Ishikawa (cell line): ENCODE results near the gene SNX13.

Experiments
- CEBPB ChIP-seq: IDR thresholded peaks from 2 replicates; pipeline ENCODE4 v1.6.1; 2012
- EP300 ChIP-seq: IDR thresholded peaks from 2 replicates; pipeline ENCODE4 v1.6.1; 2012; ENCODE audit warnings: borderline replicate concordance
- TAF1 ChIP-seq: IDR thresholded peaks from 2 replicates; pipeline ENCODE4 v1.6.1; 2012; ENCODE audit warnings: low read depth, mild to moderate bottlenecking
- TEAD4 ChIP-seq: IDR thresholded peaks from 2 replicates; pipeline ENCODE4 v1.6.1; 2012
- ZBTB7A ChIP-seq: IDR thresholded peaks from 2 replicates; pipeline ENCODE4 v1.6.1; 2012; ENCODE audit warnings: low read depth
- TF ChIP-seq, protein P1 (sequence below): IDR thresholded peaks from 2 replicates; pipeline ENCODE4 v1.6.1; 2012; ENCODE audit warnings: low read depth, mild to moderate bottlenecking

DNA sequence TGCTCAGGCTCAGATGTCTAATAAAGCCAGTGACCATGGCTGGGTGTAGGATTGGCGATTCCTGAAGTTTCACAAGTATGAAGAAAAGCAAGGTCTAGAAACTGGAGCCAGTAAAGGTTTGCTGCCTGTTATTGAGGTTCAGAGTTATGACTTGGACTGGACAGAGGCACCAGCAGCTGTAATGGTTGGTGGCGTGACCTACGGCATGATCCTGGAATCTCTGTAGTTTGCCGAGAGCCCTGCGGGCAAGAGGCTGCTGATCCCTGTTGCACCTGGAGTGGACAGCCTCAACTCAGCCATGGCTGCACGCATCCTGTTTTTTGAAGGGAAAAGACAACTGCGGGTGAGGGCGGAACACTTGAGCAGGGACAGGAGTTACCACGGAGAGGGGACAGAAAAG lies 22.4 kb upstream of the SNX13 start:
- no peak for TF ChIP-seq TEAD4
- TF ChIP-seq TAF1, result no peak
- TF ChIP-seq ZBTB7A, result no peak
- TF ChIP-seq CEBPB, result no peak
- TF ChIP-seq EP300, result no peak
- TF ChIP-seq, protein P1, sequence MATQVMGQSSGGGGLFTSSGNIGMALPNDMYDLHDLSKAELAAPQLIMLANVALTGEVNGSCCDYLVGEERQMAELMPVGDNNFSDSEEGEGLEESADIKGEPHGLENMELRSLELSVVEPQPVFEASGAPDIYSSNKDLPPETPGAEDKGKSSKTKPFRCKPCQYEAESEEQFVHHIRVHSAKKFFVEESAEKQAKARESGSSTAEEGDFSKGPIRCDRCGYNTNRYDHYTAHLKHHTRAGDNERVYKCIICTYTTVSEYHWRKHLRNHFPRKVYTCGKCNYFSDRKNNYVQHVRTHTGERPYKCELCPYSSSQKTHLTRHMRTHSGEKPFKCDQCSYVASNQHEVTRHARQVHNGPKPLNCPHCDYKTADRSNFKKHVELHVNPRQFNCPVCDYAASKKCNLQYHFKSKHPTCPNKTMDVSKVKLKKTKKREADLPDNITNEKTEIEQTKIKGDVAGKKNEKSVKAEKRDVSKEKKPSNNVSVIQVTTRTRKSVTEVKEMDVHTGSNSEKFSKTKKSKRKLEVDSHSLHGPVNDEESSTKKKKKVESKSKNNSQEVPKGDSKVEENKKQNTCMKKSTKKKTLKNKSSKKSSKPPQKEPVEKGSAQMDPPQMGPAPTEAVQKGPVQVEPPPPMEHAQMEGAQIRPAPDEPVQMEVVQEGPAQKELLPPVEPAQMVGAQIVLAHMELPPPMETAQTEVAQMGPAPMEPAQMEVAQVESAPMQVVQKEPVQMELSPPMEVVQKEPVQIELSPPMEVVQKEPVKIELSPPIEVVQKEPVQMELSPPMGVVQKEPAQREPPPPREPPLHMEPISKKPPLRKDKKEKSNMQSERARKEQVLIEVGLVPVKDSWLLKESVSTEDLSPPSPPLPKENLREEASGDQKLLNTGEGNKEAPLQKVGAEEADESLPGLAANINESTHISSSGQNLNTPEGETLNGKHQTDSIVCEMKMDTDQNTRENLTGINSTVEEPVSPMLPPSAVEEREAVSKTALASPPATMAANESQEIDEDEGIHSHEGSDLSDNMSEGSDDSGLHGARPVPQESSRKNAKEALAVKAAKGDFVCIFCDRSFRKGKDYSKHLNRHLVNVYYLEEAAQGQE, result no peak
